GM12892 (cell line): ENCODE results near the gene KATNBL1.
"Not testable (repeated sequence)": the region's sequence is repeated elsewhere in the genome, so short reads cannot be mapped to it uniquely, and the experiment has no call there.

ENCODE experiments used
- POLR2A ChIP-seq: IDR thresholded peaks from 2 replicates; pipeline ENCODE4 v1.6.1; 2011; ENCODE audit warnings: low read depth, low read length, control low read depth
- POLR2AphosphoS5 ChIP-seq: IDR thresholded peaks from 2 replicates; pipeline ENCODE4 v1.6.1; 2011; ENCODE audit warnings: low read depth, low read length, control low read depth
- TAF1 ChIP-seq: IDR thresholded peaks from 2 replicates; pipeline ENCODE4 v1.6.1; 2011; ENCODE audit warnings: low read depth, mild to moderate bottlenecking, control low read depth, low read length, borderline replicate concordance

GRCh38 chr15:34120420-34120819, 89.5 kb downstream of the KATNBL1 start:
- not testable (repeated sequence) for TF ChIP-seq POLR2AphosphoS5, TAF1, POLR2A
